A673 (cell line): ENCODE measurements around the gene KRTAP9-4.

Source experiments
- EZH2 ChIP-seq: fragments of 200-600 bp; sonication (generic); IDR thresholded peaks from 2 replicates; pipeline ENCODE4 v1.6.1; 2017; ENCODE audit warnings: borderline replicate concordance, low read depth, mild to moderate bottlenecking, mixed read lengths, antibody characterized with exemption, low read length; ENCODE audit not compliant: poor library complexity, severe bottlenecking
- TF ChIP-seq, protein P1 (sequence below): fragments of 300-800, 200-600 bp; sonication (generic); conservative IDR thresholded peaks from 2 replicates; pipeline ENCODE4 v1.5.1; 2017; ENCODE audit warnings: low read depth, mild to moderate bottlenecking, antibody characterized with exemption, low read length, moderate library complexity, mixed read lengths

DNA sequence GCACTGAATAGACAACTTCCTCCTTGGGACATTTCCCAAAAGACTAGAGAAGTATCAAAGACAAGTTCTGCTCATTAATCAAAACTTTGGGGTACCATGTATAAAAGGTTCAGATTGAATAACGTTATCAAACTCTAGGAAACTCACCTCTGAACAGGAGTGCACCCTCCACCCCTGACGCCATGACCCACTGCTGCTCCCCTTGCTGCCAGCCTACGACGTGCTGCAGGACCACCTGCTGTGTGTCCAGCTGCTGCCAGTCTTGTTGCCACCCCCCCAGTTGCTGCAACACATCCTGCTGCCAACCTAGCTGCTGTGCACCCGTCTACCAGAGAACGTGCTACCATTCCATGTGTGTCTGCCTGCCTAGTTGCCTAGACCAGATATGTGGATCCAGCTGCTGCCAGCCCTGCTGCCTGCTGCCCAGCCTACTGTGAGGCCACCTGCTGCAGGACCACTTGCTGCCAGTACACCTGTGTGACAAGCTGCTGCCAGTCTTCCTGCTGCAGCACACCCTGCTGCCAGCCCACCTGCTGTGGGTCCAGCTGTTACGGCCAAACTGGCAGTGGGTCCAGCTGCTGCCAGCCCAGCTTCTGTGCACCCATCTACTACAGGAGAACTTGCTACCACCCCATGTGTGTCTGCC, 36.8 kb upstream of the KRTAP9-4 start:
- TF ChIP-seq, protein P1, sequence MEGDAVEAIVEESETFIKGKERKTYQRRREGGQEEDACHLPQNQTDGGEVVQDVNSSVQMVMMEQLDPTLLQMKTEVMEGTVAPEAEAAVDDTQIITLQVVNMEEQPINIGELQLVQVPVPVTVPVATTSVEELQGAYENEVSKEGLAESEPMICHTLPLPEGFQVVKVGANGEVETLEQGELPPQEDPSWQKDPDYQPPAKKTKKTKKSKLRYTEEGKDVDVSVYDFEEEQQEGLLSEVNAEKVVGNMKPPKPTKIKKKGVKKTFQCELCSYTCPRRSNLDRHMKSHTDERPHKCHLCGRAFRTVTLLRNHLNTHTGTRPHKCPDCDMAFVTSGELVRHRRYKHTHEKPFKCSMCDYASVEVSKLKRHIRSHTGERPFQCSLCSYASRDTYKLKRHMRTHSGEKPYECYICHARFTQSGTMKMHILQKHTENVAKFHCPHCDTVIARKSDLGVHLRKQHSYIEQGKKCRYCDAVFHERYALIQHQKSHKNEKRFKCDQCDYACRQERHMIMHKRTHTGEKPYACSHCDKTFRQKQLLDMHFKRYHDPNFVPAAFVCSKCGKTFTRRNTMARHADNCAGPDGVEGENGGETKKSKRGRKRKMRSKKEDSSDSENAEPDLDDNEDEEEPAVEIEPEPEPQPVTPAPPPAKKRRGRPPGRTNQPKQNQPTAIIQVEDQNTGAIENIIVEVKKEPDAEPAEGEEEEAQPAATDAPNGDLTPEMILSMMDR: no peak
- TF ChIP-seq EZH2: no peak
